Neural progenitor cell (in vitro differentiated cells): ENCODE data around the gene TBC1D23. TPM values are rescaled to one million over a fixed set of nuclear protein-coding genes. Genes with fewer than 3 reads are reported as not detected.

ENCODE experiments used
- DNase-seq: peaks from one replicate; pipeline ENCODE4 v3.0.0-alpha.2; 2016; ENCODE audit warnings: low spot score
- H2AFZ ChIP-seq: fragments of 200-600 bp; sonication (generic); replicated peaks from 2 replicates; pipeline ENCODE4 v1.6.1; 2016; ENCODE audit warnings: antibody characterized with exemption
- H3F3A ChIP-seq: fragments of 200-600 bp; sonication (generic); 2 replicates; pipeline ENCODE4 v1.6.1; 2016; ENCODE audit warnings: antibody characterized with exemption, low read depth
- H3K27ac ChIP-seq: fragments of 200-600 bp; sonication (generic); 2 replicates; pipeline ENCODE4 v1.5.1; 2016; ENCODE audit warnings: mild to moderate bottlenecking
- H3K27me3 ChIP-seq: fragments of 200-600 bp; sonication (generic); 2 replicates; pipeline ENCODE4 v1.6.1; 2016; ENCODE audit warnings: mild to moderate bottlenecking, moderate library complexity
- H3K36me3 ChIP-seq: fragments of 200-600 bp; sonication (generic); 2 replicates; pipeline ENCODE4 v1.5.1; 2016
- H3K4me1 ChIP-seq: fragments of 200-600 bp; sonication (generic); 2 replicates; pipeline ENCODE4 v1.6.1; 2016; ENCODE audit warnings: mixed run types
- H3K4me2 ChIP-seq: fragments of 200-600 bp; sonication (generic); 2 replicates; pipeline ENCODE4 v1.6.1; 2016
- H3K4me3 ChIP-seq: fragments of 200-600 bp; sonication (generic); 2 replicates; pipeline ENCODE4 v1.5.1; 2016
- H3K79me2 ChIP-seq: fragments of 200-600 bp; sonication (generic); 2 replicates; pipeline ENCODE4 v1.6.1; 2016; ENCODE audit warnings: low read depth
- H3K9ac ChIP-seq: fragments of 200-600 bp; sonication (generic); 2 replicates; pipeline ENCODE4 v1.6.1; 2016
- H3K9me3 ChIP-seq: fragments of 200-600 bp; sonication (generic); 2 replicates; pipeline ENCODE4 v1.5.1; 2016; ENCODE audit warnings: low read depth
- H4K20me1 ChIP-seq: fragments of 200-600 bp; sonication (generic); 2 replicates; pipeline ENCODE4 v1.6.1; 2016; ENCODE audit warnings: low read depth
- H3K27ac Mint-ChIP-seq: 3 replicates; pipeline ENCODE4 v1.8.0; 2021; ENCODE audit warnings: mixed read lengths
- H3K27me3 Mint-ChIP-seq: 2 replicates; pipeline ENCODE4 v1.8.0; 2022; ENCODE audit warnings: low read depth, mild to moderate bottlenecking, inconsistent platforms, moderate library complexity, mixed read lengths; ENCODE audit not compliant: insufficient read depth
- H3K36me3 Mint-ChIP-seq: 3 replicates; pipeline ENCODE4 v1.8.0; 2021; ENCODE audit warnings: mixed read lengths
- H3K4me1 Mint-ChIP-seq: 3 replicates; pipeline ENCODE4 v1.8.0; 2021; ENCODE audit warnings: mixed read lengths
- H3K4me3 Mint-ChIP-seq: 3 replicates; pipeline ENCODE4 v1.8.0; 2021; ENCODE audit warnings: mild to moderate bottlenecking, moderate library complexity, mixed read lengths
- H3K9me3 Mint-ChIP-seq: 3 replicates; pipeline ENCODE4 v1.8.0; 2020; ENCODE audit warnings: mixed read lengths
- CTCF ChIP-seq: fragments of 200-600 bp; sonication (generic); IDR thresholded peaks from 2 replicates; pipeline ENCODE4 v1.5.1; 2017; ENCODE audit warnings: antibody characterized with exemption, mild to moderate bottlenecking
- EZH2 ChIP-seq: fragments of 200-600 bp; sonication (generic); IDR thresholded peaks from 2 replicates; pipeline ENCODE4 v1.6.1; 2017; ENCODE audit warnings: antibody characterized with exemption, mild to moderate bottlenecking, moderate library complexity
- EZH2phosphoT487 ChIP-seq: fragments of 200-600 bp; sonication (generic); IDR thresholded peaks from 2 replicates; pipeline ENCODE4 v1.6.1; 2017; ENCODE audit warnings: antibody characterized with exemption
- total RNA-seq: library from RNA; depleted of rRNA; stranded (reverse); fragments of >200 nt; gene quantifications from 2 replicates; pipeline ENCODE4 v1.2.3, GENCODE V29; 2015; ENCODE audit warnings: low replicate concordance

Gene TBC1D23
- total RNA-seq, 1 donor from 2014 or later = 50.1 TPM

GRCh38 chr3:100331660-100332059 is 70.9 kb downstream of the TBC1D23 start:
- no peak overlapping the region for H3K4me3 ChIP-seq
- H3K27ac Mint-ChIP-seq = peak overlapping the region; percentile 17
- H3K27ac ChIP-seq = no peak overlapping the region

GRCh38 chr3:100333051-100333450 is 72.3 kb downstream of the TBC1D23 start:
- peaks cover 21% of the 10 kb centered on the region for H3K4me1 Mint-ChIP-seq
- H3K4me3 Mint-ChIP-seq = peak overlapping the region; percentile 39
- H3K9ac ChIP-seq = no peak overlapping the region
- H3K9me3 ChIP-seq = no peaks in the 10 kb centered on the region
- peaks cover 5% of the 10 kb centered on the region for H3K4me1 ChIP-seq
- H3K36me3 ChIP-seq = no peaks in the 10 kb centered on the region
- no peak overlapping the region for H3K4me3 ChIP-seq
- H3K27me3 Mint-ChIP-seq = no peaks in the 10 kb centered on the region
- no peak for TF ChIP-seq CTCF
- no peak for TF ChIP-seq EZH2
- no peak for TF ChIP-seq EZH2phosphoT487
- H3K9me3 Mint-ChIP-seq = no peaks in the 10 kb centered on the region
- H3K79me2 ChIP-seq = no peaks in the 10 kb centered on the region
- H3K36me3 Mint-ChIP-seq = no peaks in the 10 kb centered on the region
- H3K27me3 ChIP-seq = peaks cover 20% of the 10 kb centered on the region
- H2AFZ ChIP-seq = no peak overlapping the region
- no peak for DNase-seq
- no peaks in the 10 kb centered on the region for H3F3A ChIP-seq
- H3K27ac Mint-ChIP-seq = no peak overlapping the region
- no peak overlapping the region for H3K4me2 ChIP-seq
- H4K20me1 ChIP-seq = no peaks in the 10 kb centered on the region
- no peak overlapping the region for H3K27ac ChIP-seq

More at GRCh38 chr3:100331660-100332059, 70.9 kb downstream of the TBC1D23 start:
- Histone ChIP-seq H3F3A (no peaks in the 10 kb centered on the region), H3K9ac (no peak overlapping the region), H3K4me1 (peaks cover 5% of the 10 kb centered on the region), H3K36me3 (no peaks in the 10 kb centered on the region), H3K9me3 (no peaks in the 10 kb centered on the region), H3K27me3 (peaks cover 20% of the 10 kb centered on the region), H3K4me2 (no peak overlapping the region), H3K79me2 (no peaks in the 10 kb centered on the region), H2AFZ (no peak overlapping the region), H4K20me1 (no peaks in the 10 kb centered on the region)
- Mint-ChIP-seq H3K27me3 (no peaks in the 10 kb centered on the region), H3K4me3 (no peak overlapping the region), H3K9me3 (no peaks in the 10 kb centered on the region), H3K4me1 (peaks cover 16% of the 10 kb centered on the region), H3K36me3 (peaks cover 5% of the 10 kb centered on the region)
- DNase-seq = no peak
- TF ChIP-seq EZH2phosphoT487 = no peak
- TF ChIP-seq CTCF = no peak
- no peak for TF ChIP-seq EZH2

- Histone ChIP-seq H3K36me3 (no peaks in the 10 kb centered on the region), H3K9me3 (no peaks in the 10 kb centered on the region), H3K4me1 (peaks cover 5% of the 10 kb centered on the region), H3K4me3 (peak overlapping the region; percentile 65), H3K9ac (no peak overlapping the region), H2AFZ (peak overlapping the region; percentile 87), H3F3A (no peaks in the 10 kb centered on the region), H4K20me1 (no peaks in the 10 kb centered on the region), H3K27me3 (peaks cover 20% of the 10 kb centered on the region), H3K4me2 (peak overlapping the region; percentile 75), H3K79me2 (no peaks in the 10 kb centered on the region), H3K27ac (no peak overlapping the region)
- no peak overlapping the region for H3K27ac Mint-ChIP-seq
- H3K4me1 Mint-ChIP-seq = peaks cover 21% of the 10 kb centered on the region
- H3K27me3 Mint-ChIP-seq = no peaks in the 10 kb centered on the region
- no peaks in the 10 kb centered on the region for H3K36me3 Mint-ChIP-seq
- no peaks in the 10 kb centered on the region for H3K9me3 Mint-ChIP-seq
- peak overlapping the region; percentile 85 for H3K4me3 Mint-ChIP-seq
- TF ChIP-seq EZH2phosphoT487 = no peak
- no peak for TF ChIP-seq EZH2
- TF ChIP-seq CTCF = no peak
- no peak for DNase-seq
Measured at GRCh38 chr3:100333970-100334487, 73.2 kb downstream of the TBC1D23 start.
